Measurements from ENCODE around the gene PRKG2. TPM values are rescaled to one million over a fixed set of nuclear protein-coding genes. Genes with fewer than 3 reads are reported as not detected.
A peak's percentile ranks its signal among the peaks of the same experiment; 100 is the strongest.

Gene PRKG2
- total and polyA plus RNA-seq, 2 donors (not counting 3 experiments of a cell fraction or from before 2014, with no cell fraction given), result not detected

DNA sequence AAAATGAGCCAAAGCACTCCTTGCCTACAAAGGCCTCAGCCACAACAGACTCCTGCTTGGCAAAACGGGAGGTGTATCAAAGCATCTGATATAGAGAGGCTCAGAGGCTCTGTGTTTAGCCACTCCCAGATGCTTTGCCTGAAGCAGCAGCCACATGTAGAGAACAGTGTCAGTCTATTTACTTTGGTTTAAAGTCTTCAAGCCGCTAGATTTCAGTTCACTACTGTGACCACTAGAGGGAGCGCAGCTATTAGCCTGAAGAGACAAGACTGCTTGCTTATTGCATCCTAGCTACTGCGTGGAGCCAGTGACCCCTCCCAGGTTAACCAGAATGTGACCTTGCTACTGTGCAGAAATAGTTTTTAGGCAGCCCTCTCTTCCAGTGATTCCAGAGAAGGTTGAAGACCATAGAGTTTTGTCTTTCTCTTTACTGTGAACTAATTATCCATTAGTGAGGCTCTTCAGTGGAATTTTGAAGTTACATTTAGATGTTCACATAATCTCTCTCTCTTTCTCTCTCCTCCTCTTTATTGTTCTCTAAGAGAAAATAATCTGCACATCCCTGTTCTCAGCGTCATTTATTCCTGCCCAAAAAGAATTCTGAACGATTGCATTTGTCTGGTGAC, 145.2 kb downstream of the PRKG2 start:
- no TSS peak for BruUV-seq (replicated peaks)
- ChIA-PET POLR2A (no interaction called here), CTCF (interaction anchor here (0.7 to 3.0 kb wide), 17 partner anchors 10 to 1198 kb away, joined by 3 to 38 read pairs (median 4); partner anchors contain the start of gene BMP3)
- no peaks in the 10 kb centered on the region for H3K27me3 ChIP-seq (ENCODE audit: control insufficient read depth in 2 of 2, insufficient read depth in 2 of 2, low read length in 2 of 2)
- H3K4me1 ChIP-seq (ENCODE audit: control insufficient read depth, extremely low read depth, insufficient read depth, low read length), result no peaks in the 10 kb centered on the region
- H4K20me1 ChIP-seq (replicated peaks; ENCODE audit: control insufficient read depth, extremely low read depth, insufficient read depth, low read length), result no peaks in the 10 kb centered on the region
- H3K79me2 ChIP-seq (ENCODE audit: control insufficient read depth, insufficient read depth, low read length), result no peaks in the 10 kb centered on the region
- FAIRE-seq (peak; percentile 87), DNase-seq (ENCODE audit: low read depth, low spot score) (peak; percentile 71)
- TF ChIP-seq, protein P1, sequence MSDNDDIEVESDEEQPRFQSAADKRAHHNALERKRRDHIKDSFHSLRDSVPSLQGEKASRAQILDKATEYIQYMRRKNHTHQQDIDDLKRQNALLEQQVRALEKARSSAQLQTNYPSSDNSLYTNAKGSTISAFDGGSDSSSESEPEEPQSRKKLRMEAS (IDR thresholded peaks at IDR 0.05; ENCODE audit: insufficient read depth, insufficient read length), result no peak
- TF ChIP-seq, protein P2, sequence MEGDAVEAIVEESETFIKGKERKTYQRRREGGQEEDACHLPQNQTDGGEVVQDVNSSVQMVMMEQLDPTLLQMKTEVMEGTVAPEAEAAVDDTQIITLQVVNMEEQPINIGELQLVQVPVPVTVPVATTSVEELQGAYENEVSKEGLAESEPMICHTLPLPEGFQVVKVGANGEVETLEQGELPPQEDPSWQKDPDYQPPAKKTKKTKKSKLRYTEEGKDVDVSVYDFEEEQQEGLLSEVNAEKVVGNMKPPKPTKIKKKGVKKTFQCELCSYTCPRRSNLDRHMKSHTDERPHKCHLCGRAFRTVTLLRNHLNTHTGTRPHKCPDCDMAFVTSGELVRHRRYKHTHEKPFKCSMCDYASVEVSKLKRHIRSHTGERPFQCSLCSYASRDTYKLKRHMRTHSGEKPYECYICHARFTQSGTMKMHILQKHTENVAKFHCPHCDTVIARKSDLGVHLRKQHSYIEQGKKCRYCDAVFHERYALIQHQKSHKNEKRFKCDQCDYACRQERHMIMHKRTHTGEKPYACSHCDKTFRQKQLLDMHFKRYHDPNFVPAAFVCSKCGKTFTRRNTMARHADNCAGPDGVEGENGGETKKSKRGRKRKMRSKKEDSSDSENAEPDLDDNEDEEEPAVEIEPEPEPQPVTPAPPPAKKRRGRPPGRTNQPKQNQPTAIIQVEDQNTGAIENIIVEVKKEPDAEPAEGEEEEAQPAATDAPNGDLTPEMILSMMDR (IDR thresholded peaks at IDR 0.05; ENCODE audit: extremely low read depth in 1 of 2, insufficient read depth in 1 of 2, low read depth in 1 of 2, low read length in 2 of 2), result peak; percentile 78 to 88
- TF ChIP-seq MYC (IDR thresholded peaks at IDR 0.05; ENCODE audit: low read depth, low read length) (no peak), POLR2AphosphoS5 (IDR thresholded peaks at IDR 0.05; ENCODE audit: insufficient read depth, low read depth, low read length) (no peak), FOS (IDR thresholded peaks at IDR 0.05; ENCODE audit: borderline replicate concordance, insufficient read depth, low read length) (no peak)
- no peak overlapping the region for H3K27ac ChIP-seq (ENCODE audit: insufficient read depth, low read depth, low read length)
- H3K4me3 ChIP-seq (replicated peaks in 1 of 3; ENCODE audit: insufficient read depth in 1 of 3, low read depth in 1 of 3, low read length in 3 of 3), result no peak overlapping the region
- no peaks in the 10 kb centered on the region for H3K9me1 ChIP-seq (replicated peaks; ENCODE audit: control insufficient read depth, extremely low read depth, insufficient read depth, low read length)
- H3K9ac ChIP-seq (replicated peaks; ENCODE audit: extremely low read depth, insufficient read depth, low read length), result no peak overlapping the region
- H3K9me3 ChIP-seq (replicated peaks; ENCODE audit: control insufficient read depth, insufficient read depth, low read length), result no peaks in the 10 kb centered on the region
- no peaks in the 10 kb centered on the region for H3K36me3 ChIP-seq (ENCODE audit: control insufficient read depth in 2 of 2, extremely low read depth in 1 of 2, insufficient read depth in 2 of 2, low read length in 2 of 2)
- dilution Hi-C loops (cut with MboI; ENCODE audit: extremely low pct_ligation_motif_present, low sequenced_read_pairs), result no loop called here
- no peak overlapping the region for H2AFZ ChIP-seq (ENCODE audit: low read depth, low read length)
- intact Hi-C loops (cut with micrococcal nuclease), result loop anchor here (1.0 kb wide), 1 partner anchor 281 kb away; no protein-coding TSS in a partner anchor
- H3K4me2 ChIP-seq (ENCODE audit: insufficient read depth, low read length), result no peak overlapping the region

Data from endothelial cell of umbilical vein (primary cell).